SK-N-SH (cell line): ENCODE measurements around the gene CDK8. TPM values are rescaled to one million over a fixed set of nuclear protein-coding genes. Genes with fewer than 3 reads are reported as not detected.

Experiments
- CTCF ChIA-PET: fragments of 300-600, 350-600 bp; formaldehyde crosslinking; extraction: SDS; loops from one replicate; lab custom pipeline; 2021; lab: Yijun Ruan, JAX
- POLR2A ChIA-PET: fragments of 350-600 bp; sonication (Branson Sonifier 250); formaldehyde crosslinking; extraction: SDS; loops from one replicate; lab custom pipeline; 2020; ENCODE audit warnings: antibody characterized with exemption, inconsistent platforms; lab: Yijun Ruan, JAX
- DNase-seq: peaks from one replicate; pipeline ENCODE4 v3.0.0; 2012
- H2AFZ ChIP-seq: fragments of 200-600 bp; sonication (generic); 2 replicates; pipeline ENCODE4 v1.8.1; 2016; ENCODE audit warnings: antibody characterized with exemption, mild to moderate bottlenecking, low read depth
- H3F3A ChIP-seq: fragments of 200-600 bp; sonication (generic); replicated peaks from 2 replicates; pipeline ENCODE3; 2016; ENCODE audit warnings: antibody characterized with exemption, mild to moderate bottlenecking; ENCODE audit not compliant: insufficient read depth
- H3K27ac ChIP-seq, 2 experiments: fragments of 200-500 bp in 1 of 2; fragments of 200-600 bp in 1 of 2; sonication (Bioruptor generic) in 1 of 2; sonication (generic), shearing (Covaris generic) in 1 of 2; 2 replicates each; pipeline versions ENCODE4 v1.5.1 to v1.6.1; 2014 to 2016; ENCODE audit warnings: low read depth in 2 of 2, inconsistent platforms in 1 of 2, low read length in 1 of 2, mild to moderate bottlenecking in 1 of 2, mixed read lengths in 1 of 2
- H3K27me3 ChIP-seq: fragments of 200-600 bp; sonication (generic), shearing (Covaris generic); 2 replicates; pipeline ENCODE4 v1.6.1; 2016; ENCODE audit warnings: mixed run types; ENCODE audit not compliant: insufficient read depth
- H3K36me3 ChIP-seq, 2 experiments: fragments of 200-500 bp in 1 of 2; fragments of 200-600 bp in 1 of 2; sonication (Bioruptor generic) in 1 of 2; sonication (generic) in 1 of 2; replicated peaks in 1 of 2; 2 replicates each; pipeline versions ENCODE3 to v1.5.1; 2014 to 2016; ENCODE audit warnings: low read length in 1 of 2, mild to moderate bottlenecking in 1 of 2; ENCODE audit not compliant: insufficient read depth in 2 of 2, control insufficient read depth in 1 of 2
- H3K4me1 ChIP-seq, 2 experiments: fragments of 200-500 bp in 1 of 2; fragments of 200-600 bp in 1 of 2; sonication (Bioruptor generic) in 1 of 2; sonication (generic), shearing (Covaris generic) in 1 of 2; 2 replicates each; pipeline versions ENCODE4 v1.5.1 to v1.6.1; 2014 to 2016; ENCODE audit warnings: low read depth in 1 of 2, low read length in 1 of 2, mixed run types in 1 of 2; ENCODE audit not compliant: insufficient read depth in 2 of 2, control insufficient read depth in 1 of 2
- H3K4me2 ChIP-seq: fragments of 200-600 bp; sonication (generic), shearing (Covaris generic); 2 replicates; pipeline ENCODE4 v1.6.1; 2017; ENCODE audit warnings: mixed run types
- H3K4me3 ChIP-seq, 2 experiments: fragments of 200-500 bp in 1 of 2; fragments of 200-600 bp in 1 of 2; sonication (Bioruptor generic) in 1 of 2; sonication (generic), shearing (Covaris generic) in 1 of 2; 2 replicates each; pipeline versions ENCODE4 v1.5.1 to v1.8.1; 2014 to 2016; ENCODE audit warnings: low read depth in 2 of 2, inconsistent platforms in 1 of 2, low read length in 1 of 2, mild to moderate bottlenecking in 1 of 2, mixed read lengths in 1 of 2, moderate library complexity in 1 of 2
- H3K79me2 ChIP-seq: fragments of 200-600 bp; sonication (generic); 2 replicates; pipeline ENCODE4 v1.8.1; 2017; ENCODE audit warnings: mild to moderate bottlenecking; ENCODE audit not compliant: insufficient read depth
- H3K9ac ChIP-seq: fragments of 200-600 bp; sonication (generic); 2 replicates; pipeline ENCODE4 v1.6.1; 2017; ENCODE audit warnings: mixed run types
- H3K9me2 ChIP-seq: fragments of 200-600 bp; sonication (generic); 2 replicates; pipeline ENCODE4 v1.6.1; 2017; ENCODE audit warnings: mixed run types
- H3K9me3 ChIP-seq: fragments of 200-600 bp; sonication (generic); 2 replicates; pipeline ENCODE4 v1.6.1; 2017; ENCODE audit warnings: mixed run types, mild to moderate bottlenecking, moderate library complexity
- H4K20me1 ChIP-seq: fragments of 200-600 bp; sonication (generic); 2 replicates; pipeline ENCODE4 v1.6.1; 2017; ENCODE audit warnings: mild to moderate bottlenecking, mixed run types; ENCODE audit not compliant: insufficient read depth
- CHD2 ChIP-seq: fragments of 150-350 bp; IDR thresholded peaks from 2 replicates; pipeline ENCODE4 v1.6.1; 2018; ENCODE audit warnings: low read length; ENCODE audit not compliant: partially characterized antibody
- CTCF ChIP-seq: fragments of 200-600 bp; sonication (generic); IDR thresholded peaks from 2 replicates; pipeline ENCODE4 v1.6.1; 2017; ENCODE audit warnings: antibody characterized with exemption, mild to moderate bottlenecking, moderate library complexity
- ELF1 ChIP-seq: IDR thresholded peaks from 2 replicates; pipeline ENCODE4 v1.4.0; 2012
- EZH2phosphoT487 ChIP-seq: fragments of 200-600 bp; sonication (generic); IDR thresholded peaks from 2 replicates; pipeline ENCODE4 v1.6.1; 2017; ENCODE audit warnings: low read depth, mixed run types, mild to moderate bottlenecking, antibody characterized with exemption, moderate library complexity, borderline replicate concordance
- GABPA ChIP-seq: IDR thresholded peaks from 2 replicates; pipeline ENCODE4 v1.4.0; 2012; ENCODE audit warnings: low read depth, mild to moderate bottlenecking
- GATA2 ChIP-seq: sonication (generic); formaldehyde crosslinking; IDR thresholded peaks from 2 replicates; pipeline ENCODE4 v1.5.0; 2020; ENCODE audit warnings: mild to moderate bottlenecking, missing genetic modification reagents
- NFIC ChIP-seq: IDR thresholded peaks from 2 replicates; pipeline ENCODE4 v1.4.0; 2012; ENCODE audit warnings: borderline replicate concordance
- RAD21 ChIP-seq: IDR thresholded peaks from 2 replicates; pipeline ENCODE4 v1.6.1; 2012; ENCODE audit warnings: mild to moderate bottlenecking, low read length
- RCOR1 ChIP-seq: fragments of 150-350 bp; IDR thresholded peaks from 2 replicates; pipeline ENCODE4 v1.6.1; 2017; ENCODE audit warnings: antibody characterized with exemption, low read length
- REST ChIP-seq: IDR thresholded peaks from 2 replicates; pipeline ENCODE4 v1.6.1; 2012; ENCODE audit warnings: mild to moderate bottlenecking, low read depth, low read length, moderate library complexity
- SIN3A ChIP-seq: IDR thresholded peaks from 2 replicates; pipeline ENCODE4 v1.6.1; 2012; ENCODE audit warnings: low read depth, mild to moderate bottlenecking, low read length, moderate library complexity, borderline replicate concordance
- SMC3 ChIP-seq: IDR thresholded peaks from 2 replicates; pipeline ENCODE4 v1.6.1; 2012; ENCODE audit warnings: low read depth, low read length, improper control_type of control experiment
- TAF1 ChIP-seq: IDR thresholded peaks from 2 replicates; pipeline ENCODE4 v1.6.1; 2012; ENCODE audit warnings: low read depth, mild to moderate bottlenecking, low read length, moderate library complexity, borderline replicate concordance
- TCF12 ChIP-seq: IDR thresholded peaks from 2 replicates; pipeline ENCODE4 v1.4.0; 2012
- USF2 ChIP-seq: fragments of 150-350 bp; IDR thresholded peaks from 2 replicates; pipeline ENCODE4 v1.6.1; 2017; ENCODE audit warnings: antibody characterized with exemption, low read length, low read depth, borderline replicate concordance
- YY1 ChIP-seq: IDR thresholded peaks from 2 replicates; pipeline ENCODE4 v1.4.0; 2012; ENCODE audit warnings: low read depth, mild to moderate bottlenecking
- WGBS: methylation state at CpG from one replicate; pipeline ENCODE4 v1.1.6; 2017; ENCODE audit warnings: low lambda C conversion rate; 5-methylcytosine and 5-hydroxymethylcytosine counted together
- polyA plus RNA-seq, 3 experiments: library from polyadenylated mRNA; depleted of rRNA; stranded (reverse); fragments of >200 nt; gene quantifications; 2 replicates each; pipeline ENCODE4 v1.2.3, GENCODE V29; 2012
- TF ChIP-seq, protein P1 (sequence below): IDR thresholded peaks from 2 replicates; pipeline ENCODE4 v1.4.0; 2012; ENCODE audit warnings: low read depth, borderline replicate concordance
- TF ChIP-seq, protein P2 (sequence below): IDR thresholded peaks from 2 replicates; pipeline ENCODE4 v1.4.0; 2012; ENCODE audit warnings: low read depth, borderline replicate concordance
- TF ChIP-seq, protein P3 (sequence below): fragments of 150-350 bp; IDR thresholded peaks from 2 replicates; pipeline ENCODE4 v1.6.1; 2016; ENCODE audit warnings: mild to moderate bottlenecking, low read depth, low read length

The CDK8 gene
- polyA plus RNA-seq, 1 of the 3 experiments (the other 2 are of a cell fraction): 10.1 TPM

- Histone ChIP-seq H3K27ac (no peak overlapping the region), H3K36me3 (peaks cover 0 to 6% of the 10 kb centered on the region in 2 experiments), H3K4me2 (no peak overlapping the region), H3K27me3 (no peaks in the 10 kb centered on the region), H3K9me3 (no peaks in the 10 kb centered on the region), H4K20me1 (peaks cover 5% of the 10 kb centered on the region; the same call in 1 of the 2 replicates), H3K9me2 (no peaks in the 10 kb centered on the region), H3F3A (no peaks in the 10 kb centered on the region), H3K4me1 (no peaks in the 10 kb centered on the region; a peak in 1 of 4 replicates), H2AFZ (no peak overlapping the region), H3K79me2 (peaks cover 87% of the 10 kb centered on the region), H3K9ac (no peak overlapping the region), H3K4me3 (no peak overlapping the region)
- 95% methylated on average over 4 of the region's 4 CpGs for WGBS
- no peak for DNase-seq
- TF ChIP-seq RCOR1 (no peak), CHD2 (no peak), EZH2phosphoT487 (no peak), RAD21 (no peak), GATA2 (no peak), TCF12 (no peak), REST (no peak), SMC3 (no peak), NFIC (no peak), USF2 (no peak), SIN3A (no peak), ELF1 (no peak), TAF1 (no peak), CTCF (no peak), GABPA (no peak), YY1 (no peak)
- TF ChIP-seq, protein P1, sequence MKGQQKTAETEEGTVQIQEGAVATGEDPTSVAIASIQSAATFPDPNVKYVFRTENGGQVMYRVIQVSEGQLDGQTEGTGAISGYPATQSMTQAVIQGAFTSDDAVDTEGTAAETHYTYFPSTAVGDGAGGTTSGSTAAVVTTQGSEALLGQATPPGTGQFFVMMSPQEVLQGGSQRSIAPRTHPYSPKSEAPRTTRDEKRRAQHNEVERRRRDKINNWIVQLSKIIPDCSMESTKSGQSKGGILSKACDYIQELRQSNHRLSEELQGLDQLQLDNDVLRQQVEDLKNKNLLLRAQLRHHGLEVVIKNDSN: no peak
- TF ChIP-seq, protein P2, sequence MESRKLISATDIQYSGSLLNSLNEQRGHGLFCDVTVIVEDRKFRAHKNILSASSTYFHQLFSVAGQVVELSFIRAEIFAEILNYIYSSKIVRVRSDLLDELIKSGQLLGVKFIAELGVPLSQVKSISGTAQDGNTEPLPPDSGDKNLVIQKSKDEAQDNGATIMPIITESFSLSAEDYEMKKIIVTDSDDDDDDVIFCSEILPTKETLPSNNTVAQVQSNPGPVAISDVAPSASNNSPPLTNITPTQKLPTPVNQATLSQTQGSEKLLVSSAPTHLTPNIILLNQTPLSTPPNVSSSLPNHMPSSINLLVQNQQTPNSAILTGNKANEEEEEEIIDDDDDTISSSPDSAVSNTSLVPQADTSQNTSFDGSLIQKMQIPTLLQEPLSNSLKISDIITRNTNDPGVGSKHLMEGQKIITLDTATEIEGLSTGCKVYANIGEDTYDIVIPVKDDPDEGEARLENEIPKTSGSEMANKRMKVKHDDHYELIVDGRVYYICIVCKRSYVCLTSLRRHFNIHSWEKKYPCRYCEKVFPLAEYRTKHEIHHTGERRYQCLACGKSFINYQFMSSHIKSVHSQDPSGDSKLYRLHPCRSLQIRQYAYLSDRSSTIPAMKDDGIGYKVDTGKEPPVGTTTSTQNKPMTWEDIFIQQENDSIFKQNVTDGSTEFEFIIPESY: no peak
- TF ChIP-seq, protein P3, sequence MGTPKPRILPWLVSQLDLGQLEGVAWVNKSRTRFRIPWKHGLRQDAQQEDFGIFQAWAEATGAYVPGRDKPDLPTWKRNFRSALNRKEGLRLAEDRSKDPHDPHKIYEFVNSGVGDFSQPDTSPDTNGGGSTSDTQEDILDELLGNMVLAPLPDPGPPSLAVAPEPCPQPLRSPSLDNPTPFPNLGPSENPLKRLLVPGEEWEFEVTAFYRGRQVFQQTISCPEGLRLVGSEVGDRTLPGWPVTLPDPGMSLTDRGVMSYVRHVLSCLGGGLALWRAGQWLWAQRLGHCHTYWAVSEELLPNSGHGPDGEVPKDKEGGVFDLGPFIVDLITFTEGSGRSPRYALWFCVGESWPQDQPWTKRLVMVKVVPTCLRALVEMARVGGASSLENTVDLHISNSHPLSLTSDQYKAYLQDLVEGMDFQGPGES: no peak
- POLR2A ChIA-PET: no interaction called here
- CTCF ChIA-PET: no interaction called here
Observed at GRCh38 chr13:26310003-26310402, 56.1 kb downstream of the CDK8 start.
